Neural cell (in vitro differentiated cells): ENCODE measurements around the gene CIRBP.

Source experiments
- CTCF ChIP-seq: fragments of 450-650 bp; IDR thresholded peaks from 2 replicates; pipeline ENCODE4 v1.5.1; 2014; ENCODE audit warnings: antibody characterized with exemption, mild to moderate bottlenecking, moderate library complexity; ENCODE audit not compliant: poor library complexity, severe bottlenecking
- EP300 ChIP-seq: fragments of 450-650 bp; conservative IDR thresholded peaks from 2 replicates; pipeline ENCODE4 v1.6.1; 2014; ENCODE audit warnings: antibody characterized with exemption, mild to moderate bottlenecking, moderate library complexity; ENCODE audit not compliant: poor library complexity, severe bottlenecking
- EZH2 ChIP-seq: fragments of 200-600, 300-800 bp; shearing (Covaris generic), sonication (generic); IDR thresholded peaks from 2 replicates; pipeline ENCODE4 v1.6.1; 2014; ENCODE audit warnings: antibody characterized with exemption, low read length, borderline replicate concordance, mild to moderate bottlenecking; ENCODE audit not compliant: insufficient read depth, poor library complexity, severe bottlenecking
- MXI1 ChIP-seq: fragments of 450-650 bp; conservative IDR thresholded peaks from 2 replicates; pipeline ENCODE4 v1.6.1; 2014; ENCODE audit warnings: antibody characterized with exemption, mild to moderate bottlenecking; ENCODE audit not compliant: poor library complexity, severe bottlenecking
- POLR2AphosphoS5 ChIP-seq: IDR thresholded peaks from 2 replicates; pipeline ENCODE4 v1.6.1; 2012
- RAD21 ChIP-seq: fragments of 450-650 bp; conservative IDR thresholded peaks from 2 replicates; pipeline ENCODE4 v1.6.1; 2014; ENCODE audit warnings: antibody characterized with exemption, mild to moderate bottlenecking, moderate library complexity
- REST ChIP-seq: IDR thresholded peaks from 2 replicates; pipeline ENCODE4 v1.6.1; 2012; ENCODE audit warnings: borderline replicate concordance
- SMC3 ChIP-seq: fragments of 450-650 bp; conservative IDR thresholded peaks from 2 replicates; pipeline ENCODE4 v1.6.1; 2014; ENCODE audit warnings: antibody characterized with exemption, mild to moderate bottlenecking, moderate library complexity; ENCODE audit not compliant: poor library complexity
- TAF1 ChIP-seq: IDR thresholded peaks from 2 replicates; pipeline ENCODE4 v1.6.1; 2012; ENCODE audit warnings: low read depth

- TF ChIP-seq EP300 (no peak), CTCF (no peak), REST (no peak), MXI1 (no peak), EZH2 (no peak), POLR2AphosphoS5 (no peak), SMC3 (no peak), TAF1 (no peak), RAD21 (no peak)
These were observed 2.6 kb downstream of the CIRBP start for GRCh38 chr19:1271528-1272422.
